Colonic mucosa (tissue), 4 donors: ENCODE measurements around the gene NOVA2. TPM values are rescaled to one million over a fixed set of nuclear protein-coding genes. Genes with fewer than 3 reads are reported as not detected.

Source experiments
- DNase-seq: peaks from one replicate; pipeline ENCODE4 v3.0.0-alpha.2; 2020
- H3K27ac ChIP-seq: fragments of 200-600 bp; one replicate; pipeline ENCODE4 v1.8.0; 2021
- H3K27me3 ChIP-seq: fragments of 200-600 bp; one replicate; pipeline ENCODE4 v1.8.0; 2021
- H3K36me3 ChIP-seq: fragments of 200-600 bp; one replicate; pipeline ENCODE4 v1.8.0; 2021
- H3K4me1 ChIP-seq: fragments of 200-600 bp; one replicate; pipeline ENCODE4 v1.8.0; 2021; ENCODE audit warnings: mild to moderate bottlenecking
- H3K4me3 ChIP-seq: fragments of 200-600 bp; one replicate; pipeline ENCODE4 v1.8.0; 2021
- H3K9ac ChIP-seq, 2 donors: one replicate each; pipeline ENCODE4 v1.7.0; 2013; ENCODE audit warnings: control low read depth in 2 of 2, low read depth in 2 of 2, low read length in 2 of 2
- H3K9me3 ChIP-seq: fragments of 200-600 bp; one replicate; pipeline ENCODE4 v1.8.0; 2021
- CTCF ChIP-seq: fragments of 200-600 bp; IDR thresholded peaks from one replicate; pipeline ENCODE4 v1.8.0; 2022; ENCODE audit warnings: antibody characterized with exemption, mild to moderate bottlenecking
- intact Hi-C: fragments of 100-400 bp; cut with DNase I; formaldehyde crosslinking; loops from one replicate; pipeline ENCODE4 v1.14.1; 2022
- total RNA-seq, 2 donors: library from RNA; stranded (reverse); fragmentation: NEBNext Ultra II Directional in 1 of 2; extraction: Animal tissue kit (Norgen Biotek cat#: 25700) in 1 of 2; gene quantifications; one replicate each; pipeline ENCODE4 v1.2.1, GENCODE V29; 2021
- donor health status: healthy.
- donor health status: DM: no; HTN: no; CAD: no.
- donor health status: DM: no; HTN: no; CAD: no.

The NOVA2 gene
- total RNA-seq, 2 donors from 2014 or later, result 0.72 to 1.1 TPM

GRCh38 chr19:45958769-45959516, 14.7 kb downstream of the NOVA2 start:
- intact Hi-C loops, result no loop called here
- no peaks in the 10 kb centered on the region for H3K4me1 ChIP-seq
- H3K9ac ChIP-seq, result no peak overlapping the region
- no peak overlapping the region for H3K4me3 ChIP-seq
- DNase-seq, result no peak
- no peaks in the 10 kb centered on the region for H3K36me3 ChIP-seq
- H3K27ac ChIP-seq, result no peak overlapping the region
- H3K27me3 ChIP-seq, result no peaks in the 10 kb centered on the region
- no peak for TF ChIP-seq CTCF
- no peaks in the 10 kb centered on the region for H3K9me3 ChIP-seq

- TF ChIP-seq CTCF, result no peak
- Histone ChIP-seq H3K4me1 (no peaks in the 10 kb centered on the region), H3K27me3 (peaks cover 2% of the 10 kb centered on the region), H3K36me3 (no peaks in the 10 kb centered on the region), H3K9ac (no peak overlapping the region), H3K9me3 (no peaks in the 10 kb centered on the region), H3K27ac (no peak overlapping the region), H3K4me3 (no peak overlapping the region)
- intact Hi-C loops, result no loop called here
- no peak for DNase-seq
These were observed 15.3 kb downstream of the NOVA2 start for GRCh38 chr19:45958320-45958719.

GRCh38 chr19:45955905-45956608, 17.6 kb downstream of the NOVA2 start:
- no peak overlapping the region for H3K27ac ChIP-seq

GRCh38 chr19:45954156-45954555, 19.5 kb downstream of the NOVA2 start:
- H3K27me3 ChIP-seq, result peaks cover 9% of the 10 kb centered on the region
- H3K27ac ChIP-seq, result no peak overlapping the region
- no peak for DNase-seq

More at GRCh38 chr19:45955905-45956608, 17.6 kb downstream of the NOVA2 start:
- DNase-seq, result no peak
- Histone ChIP-seq H3K4me1 (no peaks in the 10 kb centered on the region), H3K9ac (no peak overlapping the region), H3K27me3 (peaks cover 9% of the 10 kb centered on the region), H3K4me3 (no peak overlapping the region), H3K36me3 (no peaks in the 10 kb centered on the region), H3K9me3 (no peaks in the 10 kb centered on the region)
- intact Hi-C loops, result no loop called here
- no peak for TF ChIP-seq CTCF

GRCh38 chr19:45953676-45954075, 20.0 kb downstream of the NOVA2 start:
- Histone ChIP-seq H3K4me3 (no peak overlapping the region), H3K36me3 (no peaks in the 10 kb centered on the region), H3K27me3 (peaks cover 9% of the 10 kb centered on the region), H3K9ac (no peak overlapping the region), H3K4me1 (no peaks in the 10 kb centered on the region), H3K27ac (no peak overlapping the region), H3K9me3 (no peaks in the 10 kb centered on the region)
- TF ChIP-seq CTCF, result no peak
- DNase-seq, result no peak
- intact Hi-C loops, result no loop called here

More at GRCh38 chr19:45954156-45954555, 19.5 kb downstream of the NOVA2 start:
- Histone ChIP-seq H3K4me3 (no peak overlapping the region), H3K9me3 (no peaks in the 10 kb centered on the region), H3K4me1 (no peaks in the 10 kb centered on the region), H3K9ac (no peak overlapping the region), H3K36me3 (no peaks in the 10 kb centered on the region)
- no peak for TF ChIP-seq CTCF
- intact Hi-C loops, result no loop called here
